ENCODE results near the gene KRTAP19-6. TPM values are rescaled to one million over a fixed set of nuclear protein-coding genes. Genes with fewer than 3 reads are reported as not detected.

Gene KRTAP19-6, protein sequence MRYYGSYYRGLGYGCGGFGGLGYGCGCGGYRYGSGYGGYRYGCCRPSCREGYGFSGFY
- total RNA-seq = not detected

DNA sequence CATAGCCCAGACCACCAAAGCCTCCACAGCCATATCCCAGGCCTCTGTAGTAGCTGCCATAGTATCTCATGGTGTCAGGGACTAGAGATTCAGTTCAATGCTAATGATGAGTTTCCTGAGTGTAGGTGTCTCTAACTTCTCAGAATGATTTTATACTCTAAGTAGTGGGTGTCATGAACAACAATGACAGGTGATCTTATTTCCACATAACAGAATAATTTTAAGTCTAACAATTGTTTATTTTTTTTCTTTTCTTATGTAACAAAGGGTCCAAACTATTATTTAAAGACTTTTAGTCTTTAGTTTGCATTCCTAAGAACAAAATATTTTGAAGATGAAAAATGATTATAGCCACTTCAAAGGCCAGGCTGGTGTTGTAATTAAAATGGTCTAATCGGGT lies at the start of gene KRTAP19-6:
Gene KRTAP19-6 (minus strand): TSS at position 101 of the 400 bp plus-strand sequence. CDS start 31 bp downstream, at position 70.
- CTCF ChIA-PET = no interaction called here
- Mint-ChIP-seq H3K36me3 (ENCODE audit: low read depth) (no peaks in the 10 kb centered on the region), H3K27ac (no peak within 1 kb of the TSS), H3K27me3 (ENCODE audit: low read depth) (no peaks in the 10 kb centered on the region), H3K9me3 (peaks cover 2% of the 10 kb centered on the region), H3K4me1 (ENCODE audit: low read depth) (no peaks in the 10 kb centered on the region), H3K4me3 (no peak within 1 kb of the TSS)
- no peak for DNase-seq
- intact Hi-C loops (cut with micrococcal nuclease) = no loop called here

DNA sequence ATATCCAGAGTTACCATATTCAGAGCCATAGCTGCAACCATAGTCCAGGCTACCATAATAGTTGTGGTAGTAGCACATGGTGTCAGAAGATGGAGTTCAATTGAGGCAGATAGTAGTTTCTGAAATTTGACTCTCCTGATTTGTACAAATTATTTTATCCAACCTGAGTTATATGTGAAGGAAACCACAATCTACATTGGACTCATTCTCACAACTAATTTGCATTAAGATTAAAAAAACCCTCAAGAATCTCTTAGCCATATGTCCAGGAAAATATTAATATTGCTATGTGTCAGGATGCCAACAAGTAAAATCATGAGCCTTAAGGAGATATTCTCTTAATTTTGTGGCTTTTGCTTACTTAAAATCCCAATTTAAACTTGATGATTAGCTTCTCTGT lies 48.6 kb upstream of the KRTAP19-6 start, which contains the start of gene KRTAP22-2:
Gene KRTAP22-2 (minus strand): TSS at position 101 of the 400 bp plus-strand sequence.
- no peak for DNase-seq
- H3K27ac Mint-ChIP-seq = no peak within 1 kb of the TSS
- CTCF ChIA-PET = no interaction called here
- no peaks in the 10 kb centered on the region for H3K9me3 Mint-ChIP-seq
- H3K27me3 Mint-ChIP-seq (ENCODE audit: low read depth) = no peaks in the 10 kb centered on the region
- H3K4me3 Mint-ChIP-seq = no peak within 1 kb of the TSS
- no peaks in the 10 kb centered on the region for H3K4me1 Mint-ChIP-seq (ENCODE audit: low read depth)
- intact Hi-C loops (cut with micrococcal nuclease) = no loop called here
- no peaks in the 10 kb centered on the region for H3K36me3 Mint-ChIP-seq (ENCODE audit: low read depth)

DNA sequence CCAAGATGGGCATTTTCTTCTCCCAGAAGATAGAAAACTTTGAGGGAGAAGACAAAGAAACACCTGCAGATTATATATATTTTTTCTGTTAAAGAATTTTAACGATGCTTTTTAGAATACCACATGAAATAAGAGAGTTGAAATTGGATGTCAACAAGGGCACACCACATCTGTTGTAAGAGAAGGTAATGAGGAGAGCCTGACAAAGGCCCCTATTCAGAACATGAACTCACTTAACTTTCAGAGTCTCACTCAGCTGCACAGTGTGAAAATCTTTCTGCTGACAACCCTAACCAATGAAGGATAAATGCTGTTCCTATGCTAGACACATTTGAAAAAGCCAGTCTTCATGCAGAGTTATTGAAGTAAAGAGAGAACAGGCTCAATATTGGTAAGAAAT lies 41.2 kb upstream of the KRTAP19-6 start:
- no peak overlapping the region for H3K4me3 Mint-ChIP-seq
- CTCF ChIA-PET = no interaction called here
- no peak overlapping the region for H3K27ac Mint-ChIP-seq
- H3K4me1 Mint-ChIP-seq (ENCODE audit: low read depth) = no peaks in the 10 kb centered on the region
- intact Hi-C loops (cut with micrococcal nuclease) = no loop called here
- no peaks in the 10 kb centered on the region for H3K36me3 Mint-ChIP-seq (ENCODE audit: low read depth)
- peaks cover 3% of the 10 kb centered on the region for H3K9me3 Mint-ChIP-seq
- H3K27me3 Mint-ChIP-seq (ENCODE audit: low read depth) = no peaks in the 10 kb centered on the region
- no peak for DNase-seq

DNA sequence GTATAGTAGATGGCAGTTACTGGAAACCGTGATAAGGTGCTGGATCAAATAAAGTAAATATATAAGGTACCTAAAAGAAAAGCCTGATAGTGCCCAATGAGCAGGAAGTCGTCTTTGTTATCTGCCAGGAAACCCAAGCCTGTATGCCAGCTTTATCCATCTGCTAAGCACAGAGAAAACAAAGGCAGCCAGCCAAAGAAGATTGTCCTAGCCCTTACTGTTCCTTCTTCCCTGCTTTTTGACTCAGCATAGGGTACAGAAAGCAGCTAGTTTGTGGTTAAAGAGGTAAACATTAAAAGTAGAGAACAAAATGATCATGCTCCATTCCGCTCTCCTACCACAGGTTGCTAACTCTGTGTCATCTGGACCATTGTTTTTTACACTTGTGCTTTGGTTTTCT lies 38.5 kb upstream of the KRTAP19-6 start:
- Mint-ChIP-seq H3K9me3 (peaks cover 3% of the 10 kb centered on the region), H3K36me3 (ENCODE audit: low read depth) (no peaks in the 10 kb centered on the region), H3K27ac (no peak overlapping the region), H3K4me1 (ENCODE audit: low read depth) (no peaks in the 10 kb centered on the region), H3K27me3 (ENCODE audit: low read depth) (no peaks in the 10 kb centered on the region), H3K4me3 (no peak overlapping the region)
- no peak for DNase-seq
- intact Hi-C loops (cut with micrococcal nuclease) = no loop called here
- CTCF ChIA-PET = no interaction called here

DNA sequence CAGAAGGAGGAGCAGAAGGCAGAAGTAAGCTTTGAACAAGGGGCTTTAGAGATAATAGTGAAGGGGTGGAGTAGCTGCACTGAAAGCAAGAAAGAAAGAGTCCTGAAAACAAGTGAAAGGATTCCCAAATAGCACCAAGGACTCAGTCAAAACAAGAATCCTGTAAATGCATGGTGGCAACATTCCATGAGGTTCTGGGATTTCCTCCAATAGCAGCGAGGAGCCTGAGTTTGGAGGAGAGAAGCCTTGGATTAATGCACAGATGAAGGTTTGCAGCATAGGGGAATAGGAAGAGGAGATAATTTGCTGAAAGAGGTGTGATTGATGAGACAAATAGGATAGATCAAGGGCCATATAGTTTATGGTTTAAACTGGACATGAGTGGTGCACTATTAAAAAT lies 37.7 kb upstream of the KRTAP19-6 start:
- Mint-ChIP-seq H3K4me3 (no peak overlapping the region), H3K27me3 (ENCODE audit: low read depth) (no peaks in the 10 kb centered on the region), H3K9me3 (peaks cover 3% of the 10 kb centered on the region), H3K27ac (no peak overlapping the region), H3K4me1 (ENCODE audit: low read depth) (no peaks in the 10 kb centered on the region), H3K36me3 (ENCODE audit: low read depth) (no peaks in the 10 kb centered on the region)
- intact Hi-C loops (cut with micrococcal nuclease) = no loop called here
- no peak for DNase-seq
- CTCF ChIA-PET = no interaction called here

DNA sequence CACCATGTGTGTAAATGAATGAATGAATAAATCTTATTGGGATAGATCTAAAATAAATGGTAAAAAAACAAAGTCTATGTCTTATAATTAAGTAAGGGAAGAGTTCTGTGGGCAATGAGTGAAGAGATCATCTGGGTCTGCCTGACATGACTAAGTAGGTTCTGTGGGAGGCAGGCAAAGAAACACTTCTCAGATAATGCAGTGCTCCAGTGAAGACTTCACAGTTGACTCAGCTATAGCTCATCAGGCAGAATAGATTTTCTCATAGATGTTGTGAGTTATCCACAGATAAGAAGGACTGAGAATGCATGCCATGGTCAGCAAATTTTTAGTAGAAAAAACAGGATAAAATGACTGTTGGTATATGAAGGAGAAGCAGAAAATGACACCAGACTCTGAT lies 36.1 kb upstream of the KRTAP19-6 start:
- CTCF ChIA-PET = no interaction called here
- intact Hi-C loops (cut with micrococcal nuclease) = no loop called here
- no peak for DNase-seq
- H3K27me3 Mint-ChIP-seq (ENCODE audit: low read depth) = no peaks in the 10 kb centered on the region
- H3K4me3 Mint-ChIP-seq = no peak overlapping the region
- H3K36me3 Mint-ChIP-seq (ENCODE audit: low read depth) = no peaks in the 10 kb centered on the region
- no peak overlapping the region for H3K27ac Mint-ChIP-seq
- no peaks in the 10 kb centered on the region for H3K9me3 Mint-ChIP-seq
- no peaks in the 10 kb centered on the region for H3K4me1 Mint-ChIP-seq (ENCODE audit: low read depth)

DNA sequence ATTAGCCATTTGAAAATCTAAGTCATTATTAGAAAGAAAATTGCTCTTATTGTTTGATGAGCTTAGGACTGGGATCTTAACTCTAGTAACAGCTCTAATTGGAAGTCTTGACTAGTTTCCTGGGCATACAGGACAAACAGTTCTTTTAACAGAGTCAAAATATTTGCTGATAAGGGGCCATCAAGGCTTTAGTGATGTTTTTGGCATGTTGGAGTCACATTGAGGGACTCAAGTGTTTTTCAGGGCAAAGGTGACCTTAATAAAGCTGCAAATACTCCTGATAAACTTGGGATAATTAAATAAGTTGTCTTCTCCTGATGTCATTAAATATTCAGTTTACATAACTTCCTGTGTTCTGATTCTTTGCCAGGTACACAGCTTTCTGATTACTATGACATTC lies 26.0 kb upstream of the KRTAP19-6 start:
- DNase-seq = no peak
- Mint-ChIP-seq H3K27me3 (ENCODE audit: low read depth) (no peaks in the 10 kb centered on the region), H3K4me3 (no peak overlapping the region), H3K36me3 (ENCODE audit: low read depth) (no peaks in the 10 kb centered on the region), H3K4me1 (ENCODE audit: low read depth) (no peaks in the 10 kb centered on the region), H3K27ac (no peak overlapping the region), H3K9me3 (peaks cover 2% of the 10 kb centered on the region)
- intact Hi-C loops (cut with micrococcal nuclease) = no loop called here
- CTCF ChIA-PET = no interaction called here

DNA sequence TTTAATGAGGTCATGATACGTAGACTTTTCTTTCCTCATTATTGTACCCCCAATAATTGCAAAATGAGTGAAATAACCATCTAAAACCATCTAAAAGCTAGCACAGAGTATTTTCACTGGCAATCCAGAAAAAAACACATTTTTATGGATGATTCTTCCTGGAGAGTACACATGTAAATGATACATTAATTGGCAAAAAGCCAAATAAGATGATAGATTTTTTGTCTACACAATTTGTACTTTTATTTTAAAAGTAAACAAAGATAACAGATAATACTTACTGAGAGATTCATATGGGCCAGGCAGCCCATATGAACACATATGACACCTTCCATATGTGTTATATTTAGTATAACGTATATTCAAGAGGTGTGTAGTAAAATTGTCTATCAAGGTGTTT lies 22.0 kb upstream of the KRTAP19-6 start:
- CTCF ChIA-PET = no interaction called here
- Mint-ChIP-seq H3K27ac (no peak overlapping the region), H3K36me3 (ENCODE audit: low read depth) (no peaks in the 10 kb centered on the region), H3K9me3 (no peaks in the 10 kb centered on the region), H3K4me1 (ENCODE audit: low read depth) (no peaks in the 10 kb centered on the region), H3K4me3 (no peak overlapping the region), H3K27me3 (ENCODE audit: low read depth) (no peaks in the 10 kb centered on the region)
- no peak for DNase-seq
- intact Hi-C loops (cut with micrococcal nuclease) = no loop called here

DNA sequence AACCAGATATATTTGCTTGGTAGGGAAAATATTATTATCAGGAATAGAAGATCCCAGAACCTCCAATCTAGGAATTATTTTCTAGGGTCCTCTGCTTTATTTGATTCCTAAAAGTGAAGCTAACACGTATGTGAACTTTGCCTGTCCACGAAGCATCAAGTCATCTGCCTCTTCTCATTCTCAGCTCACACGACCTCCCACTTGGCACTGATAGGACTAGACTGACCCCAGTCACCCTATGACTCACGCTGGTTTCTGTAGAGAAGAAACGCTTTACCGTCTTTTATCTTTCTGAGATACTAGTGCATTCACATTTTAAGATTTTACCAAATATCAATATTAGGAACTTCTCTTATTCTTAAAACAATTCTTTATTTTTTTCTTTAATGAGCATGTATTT lies 21.4 kb upstream of the KRTAP19-6 start:
- intact Hi-C loops (cut with micrococcal nuclease) = no loop called here
- CTCF ChIA-PET = no interaction called here
- no peaks in the 10 kb centered on the region for H3K36me3 Mint-ChIP-seq (ENCODE audit: low read depth)
- no peaks in the 10 kb centered on the region for H3K4me1 Mint-ChIP-seq (ENCODE audit: low read depth)
- no peak overlapping the region for H3K4me3 Mint-ChIP-seq
- no peak for DNase-seq
- no peak overlapping the region for H3K27ac Mint-ChIP-seq
- no peaks in the 10 kb centered on the region for H3K9me3 Mint-ChIP-seq
- no peaks in the 10 kb centered on the region for H3K27me3 Mint-ChIP-seq (ENCODE audit: low read depth)

DNA sequence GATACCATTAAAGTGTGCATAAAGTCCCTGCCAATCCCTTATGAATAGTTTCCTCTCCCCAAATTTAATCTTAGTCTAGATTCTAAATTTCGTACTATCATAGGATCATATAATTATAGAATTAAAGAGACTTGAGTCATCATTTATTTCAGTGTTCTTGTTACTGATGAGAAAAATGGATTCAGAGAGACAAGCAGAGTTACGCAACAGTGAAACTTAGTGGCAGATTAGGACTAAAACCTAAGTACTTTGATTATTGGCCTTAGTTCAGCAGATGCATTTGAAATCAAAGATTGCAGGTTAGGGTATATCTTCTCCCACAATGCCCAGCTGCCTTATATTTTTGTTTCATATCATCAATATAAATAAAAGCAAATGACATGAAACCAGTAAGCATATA lies 20.3 kb upstream of the KRTAP19-6 start:
- Mint-ChIP-seq H3K4me3 (no peak overlapping the region), H3K4me1 (ENCODE audit: low read depth) (no peaks in the 10 kb centered on the region), H3K27ac (no peak overlapping the region), H3K36me3 (ENCODE audit: low read depth) (no peaks in the 10 kb centered on the region), H3K27me3 (ENCODE audit: low read depth) (no peaks in the 10 kb centered on the region), H3K9me3 (no peaks in the 10 kb centered on the region)
- DNase-seq = no peak
- CTCF ChIA-PET = no interaction called here
- intact Hi-C loops (cut with micrococcal nuclease) = no loop called here

DNA sequence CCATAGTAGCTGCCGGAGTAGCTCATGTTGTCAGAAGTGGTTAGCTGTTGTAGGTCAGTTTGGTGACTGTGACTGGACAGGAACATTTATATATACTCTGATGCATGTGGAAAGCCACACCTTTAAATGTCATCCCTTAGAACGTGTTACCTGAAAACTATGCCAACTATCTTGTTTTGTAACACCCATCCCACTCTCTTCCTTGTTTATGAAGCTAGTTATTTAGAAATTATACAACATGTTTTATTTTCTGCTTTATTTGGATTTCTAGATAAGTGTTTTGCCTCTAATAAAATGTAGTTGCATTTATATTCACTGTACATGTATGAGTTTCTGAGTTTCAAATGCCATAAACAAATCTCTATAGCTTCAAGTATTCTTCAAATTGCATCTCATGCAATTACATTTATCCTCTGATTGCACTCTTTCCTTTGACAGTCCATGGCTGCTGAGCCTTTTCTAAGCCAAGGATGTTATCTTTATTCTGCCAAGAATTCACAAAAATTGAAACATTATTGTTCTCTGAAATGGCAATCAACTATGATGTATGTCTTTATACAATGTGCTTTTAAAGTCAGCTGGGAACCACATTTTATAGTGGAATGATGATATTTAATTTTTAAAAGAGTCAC lies 19.7 kb upstream of the KRTAP19-6 start, which contains the start of gene KRTAP19-7:
Gene KRTAP19-7 (minus strand): TSS at position 51 of the 632 bp plus-strand sequence. CDS start 25 bp downstream, at position 26.
- Mint-ChIP-seq H3K4me3 (no peak within 1 kb of the TSS), H3K27ac (no peak within 1 kb of the TSS), H3K27me3 (ENCODE audit: low read depth) (no peaks in the 10 kb centered on the region), H3K9me3 (no peaks in the 10 kb centered on the region), H3K36me3 (ENCODE audit: low read depth) (no peaks in the 10 kb centered on the region), H3K4me1 (ENCODE audit: low read depth) (no peaks in the 10 kb centered on the region)
- DNase-seq = no peak
- CTCF ChIA-PET = no interaction called here
- intact Hi-C loops (cut with micrococcal nuclease) = no loop called here

DNA sequence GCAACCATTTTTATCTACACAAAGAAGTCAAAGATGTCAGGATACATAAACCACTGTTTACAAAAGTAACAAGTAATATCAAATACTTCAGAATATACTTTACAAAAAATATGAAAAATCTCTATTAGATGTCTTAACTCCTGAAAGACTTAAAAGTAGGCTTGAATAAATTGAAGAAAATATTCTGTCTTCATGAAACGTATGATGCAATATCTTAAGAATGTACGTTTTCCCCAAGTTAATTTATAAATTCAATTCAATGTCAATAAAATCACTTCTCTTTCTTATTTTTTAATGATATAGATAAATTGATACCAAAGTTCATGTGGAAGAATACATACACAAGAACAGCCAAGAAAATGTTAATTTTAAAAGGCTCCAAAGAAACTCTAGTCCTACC lies 13.4 kb upstream of the KRTAP19-6 start:
- intact Hi-C loops (cut with micrococcal nuclease) = no loop called here
- CTCF ChIA-PET = no interaction called here
- Mint-ChIP-seq H3K4me1 (ENCODE audit: low read depth) (no peaks in the 10 kb centered on the region), H3K9me3 (peaks cover 4% of the 10 kb centered on the region), H3K27me3 (ENCODE audit: low read depth) (no peaks in the 10 kb centered on the region), H3K27ac (no peak overlapping the region), H3K36me3 (ENCODE audit: low read depth) (no peaks in the 10 kb centered on the region), H3K4me3 (no peak overlapping the region)
- no peak for DNase-seq

DNA sequence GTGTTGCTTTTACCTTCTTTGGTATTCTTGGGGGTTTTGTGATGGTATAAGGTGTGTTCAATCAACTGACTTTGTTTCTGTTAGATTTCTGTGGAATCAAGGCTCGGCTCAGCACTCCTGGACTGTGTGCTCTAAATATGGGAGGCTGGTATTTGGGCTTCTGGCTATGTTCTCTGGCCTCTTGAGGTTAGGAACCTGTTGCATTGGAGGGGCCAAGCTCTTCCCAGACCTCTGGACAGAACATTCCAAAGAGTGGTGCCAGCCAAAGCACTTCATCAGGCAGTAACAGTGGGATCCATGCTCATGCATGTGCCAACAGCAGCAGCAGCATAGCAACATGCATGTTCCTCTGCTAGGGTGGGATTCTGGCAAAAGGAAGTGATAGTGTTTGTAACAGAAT lies 11.1 kb upstream of the KRTAP19-6 start:
- DNase-seq = no peak
- Mint-ChIP-seq H3K4me1 (ENCODE audit: low read depth) (no peaks in the 10 kb centered on the region), H3K4me3 (no peak overlapping the region), H3K36me3 (ENCODE audit: low read depth) (no peaks in the 10 kb centered on the region), H3K27me3 (ENCODE audit: low read depth) (no peaks in the 10 kb centered on the region), H3K27ac (no peak overlapping the region), H3K9me3 (peaks cover 4% of the 10 kb centered on the region)
- CTCF ChIA-PET = no interaction called here
- intact Hi-C loops (cut with micrococcal nuclease) = no loop called here

Measured in activated naive CD4-positive, alpha-beta T cell treated with anti-CD3 and anti-CD28 coated beads for 36 hours (primary cell).